Glomerular visceral epithelial cell (primary cell): ENCODE measurements around the gene C3.
"Not testable (repeated sequence)": the region's sequence is repeated elsewhere in the genome, so short reads cannot be mapped to it uniquely, and the experiment has no call there.

Source experiments
- DNase-seq: peaks from one replicate; pipeline ENCODE4 v3.0.0-alpha.2; 2016; ENCODE audit errors: extremely low spot score

The C3 gene

DNA sequence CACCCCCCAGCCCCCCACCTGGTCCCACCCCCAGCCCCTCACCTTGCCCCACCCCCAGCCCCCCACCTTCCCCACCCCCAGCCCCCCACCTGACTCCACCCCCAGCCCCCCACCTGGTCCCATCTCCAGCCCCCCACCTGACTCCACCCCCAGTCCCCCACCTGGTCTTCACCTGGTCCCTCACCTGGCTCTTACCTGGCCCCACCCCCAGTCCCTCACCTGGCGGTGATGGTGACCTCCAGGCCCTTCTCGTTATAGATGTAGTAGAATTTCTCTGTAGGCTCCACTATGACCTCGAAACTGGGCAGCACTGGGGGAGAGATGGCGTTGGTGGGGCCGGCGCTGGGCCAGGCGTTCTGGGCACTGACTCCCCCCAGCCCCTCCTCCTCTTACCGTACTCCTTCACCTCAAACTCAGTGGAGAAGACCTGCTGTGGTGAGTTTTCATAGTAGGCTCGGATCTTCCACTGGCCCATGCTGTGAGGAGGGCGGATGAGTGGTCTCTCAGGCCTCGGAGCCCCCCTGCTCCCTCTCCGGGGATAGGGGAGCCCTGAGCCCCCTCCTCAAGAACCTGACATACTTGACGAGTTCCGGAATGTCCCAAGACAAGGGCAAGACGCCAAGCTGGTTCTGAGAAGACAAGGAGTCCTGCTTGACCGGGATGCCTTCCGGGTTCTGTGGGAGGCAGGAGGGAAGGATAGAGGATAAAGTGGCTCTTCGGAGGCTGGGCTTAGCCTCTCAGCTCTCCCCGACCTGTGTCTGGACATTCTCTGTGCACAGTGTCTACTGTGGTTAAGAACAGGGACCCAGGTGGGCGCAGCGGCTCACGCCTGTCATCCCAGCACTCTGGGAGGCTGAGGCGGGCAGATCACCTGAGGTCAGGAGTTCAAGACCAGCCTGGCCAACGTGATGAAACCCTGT, 6.4 kb downstream of the C3 start:
- DNase-seq = no peak

GRCh38 chr19:6712692-6713670, 7.5 kb downstream of the C3 start:
- DNase-seq = no peak

- no peak for DNase-seq
Observed at GRCh38 chr19:6712231-6712630, 8.2 kb downstream of the C3 start.

- no peak for DNase-seq
Observed at GRCh38 chr19:6711605-6712004, 8.8 kb downstream of the C3 start.

DNA sequence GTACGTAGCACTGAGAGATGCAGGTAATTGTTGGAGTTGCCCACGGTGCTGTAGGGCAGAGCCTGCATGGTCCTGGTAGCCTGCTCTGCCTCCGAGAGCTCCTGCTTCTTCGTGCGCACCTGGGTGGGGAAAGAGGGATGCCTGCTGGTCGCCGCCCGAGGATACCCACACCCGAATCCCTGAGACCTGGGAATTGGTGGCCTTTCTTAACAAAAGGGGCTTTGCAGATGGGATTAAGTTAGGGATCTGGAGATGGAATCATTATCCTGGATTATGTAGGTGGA, 9.4 kb downstream of the C3 start:
- DNase-seq = no peak

GRCh38 chr19:6710273-6711077, 10.0 kb downstream of the C3 start:
- no peak for DNase-seq

GRCh38 chr19:6709549-6709948, 10.9 kb downstream of the C3 start:
- DNase-seq = no peak

- DNase-seq = not testable (repeated sequence)
Observed at GRCh38 chr19:6708913-6709312, 11.5 kb downstream of the C3 start.

GRCh38 chr19:6708346-6708745, 12.1 kb downstream of the C3 start:
- DNase-seq = no peak

- no peak for DNase-seq
Observed at GRCh38 chr19:6707658-6708018, 12.8 kb downstream of the C3 start.

DNA sequence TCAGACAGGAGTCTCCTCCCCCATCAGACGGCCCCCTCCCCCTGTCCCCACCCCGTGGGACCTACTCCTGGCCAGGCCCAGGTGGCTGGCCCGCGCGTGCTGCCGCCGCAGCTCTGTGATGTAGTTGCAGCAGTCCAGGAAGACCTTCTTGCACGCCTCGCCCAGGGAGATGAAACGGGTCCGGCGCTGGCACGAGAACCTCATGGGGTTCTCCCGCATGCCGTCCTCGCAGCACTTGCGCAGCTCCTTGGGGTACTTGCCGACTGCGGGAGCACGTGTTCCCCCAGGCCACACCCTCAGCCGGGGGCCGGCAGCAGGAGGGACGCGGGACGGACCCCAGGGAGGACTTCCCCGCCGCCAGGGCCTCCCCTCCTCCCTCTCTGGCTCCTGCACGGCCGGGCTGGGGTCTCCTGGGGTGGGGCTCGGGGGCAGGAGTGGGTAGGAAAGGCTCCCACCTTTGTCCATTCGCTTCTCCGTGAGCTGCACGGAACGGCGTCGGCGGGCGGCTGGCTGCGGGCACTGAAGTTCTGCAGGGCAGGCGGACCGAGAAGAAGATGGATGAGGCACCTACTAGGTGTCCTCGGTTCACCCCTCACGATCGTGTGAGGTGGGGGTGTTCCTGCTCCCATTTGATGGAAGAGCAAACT, 13.3 kb downstream of the C3 start:
- no peak for DNase-seq

DNA sequence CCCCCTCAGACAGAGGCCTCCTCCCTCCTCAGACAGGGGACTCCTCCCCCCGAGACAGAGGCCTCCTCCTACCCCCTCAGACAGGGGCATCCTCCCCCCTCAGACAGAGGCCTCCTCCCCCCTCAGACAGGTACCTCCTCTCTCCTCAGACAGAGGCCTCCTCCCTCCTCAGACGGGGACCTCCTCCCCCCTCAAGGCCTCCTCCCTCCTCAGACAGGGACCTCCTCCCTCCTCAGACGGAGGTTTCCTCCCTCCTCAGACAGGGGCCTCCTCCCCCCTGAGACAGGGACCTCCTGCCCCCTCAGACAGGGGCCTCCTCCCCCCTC, 13.9 kb downstream of the C3 start:
- no peak for DNase-seq

- DNase-seq = no peak
Observed at GRCh38 chr19:6705931-6706632, 14.4 kb downstream of the C3 start.

- DNase-seq = no peak
Observed at GRCh38 chr19:6700586-6701316, 19.7 kb downstream of the C3 start.

GRCh38 chr19:6699935-6700334, 20.5 kb downstream of the C3 start:
- no peak for DNase-seq

DNA sequence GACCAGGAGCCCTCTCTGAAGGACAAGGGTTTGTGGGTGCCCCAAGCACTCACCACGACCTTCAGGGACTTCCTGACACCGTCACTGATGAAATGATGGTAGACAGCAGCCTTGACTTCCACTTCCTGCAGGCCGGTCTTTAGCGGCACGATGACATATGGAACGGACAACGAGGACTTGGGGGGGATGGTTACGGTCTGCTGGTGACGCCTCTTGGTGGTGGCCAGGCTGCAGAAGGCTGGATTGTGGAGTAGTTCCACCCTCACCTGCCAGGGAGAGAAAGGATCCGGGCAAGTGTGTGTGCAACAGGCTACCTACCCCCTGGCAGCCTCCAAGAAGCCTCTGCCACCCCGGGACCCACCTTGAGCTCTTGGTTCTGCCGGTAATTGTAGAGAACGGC, 23.2 kb downstream of the C3 start:
- DNase-seq = no peak

GRCh38 chr19:6696239-6696820, 24.1 kb downstream of the C3 start:
- DNase-seq = no peak

DNA sequence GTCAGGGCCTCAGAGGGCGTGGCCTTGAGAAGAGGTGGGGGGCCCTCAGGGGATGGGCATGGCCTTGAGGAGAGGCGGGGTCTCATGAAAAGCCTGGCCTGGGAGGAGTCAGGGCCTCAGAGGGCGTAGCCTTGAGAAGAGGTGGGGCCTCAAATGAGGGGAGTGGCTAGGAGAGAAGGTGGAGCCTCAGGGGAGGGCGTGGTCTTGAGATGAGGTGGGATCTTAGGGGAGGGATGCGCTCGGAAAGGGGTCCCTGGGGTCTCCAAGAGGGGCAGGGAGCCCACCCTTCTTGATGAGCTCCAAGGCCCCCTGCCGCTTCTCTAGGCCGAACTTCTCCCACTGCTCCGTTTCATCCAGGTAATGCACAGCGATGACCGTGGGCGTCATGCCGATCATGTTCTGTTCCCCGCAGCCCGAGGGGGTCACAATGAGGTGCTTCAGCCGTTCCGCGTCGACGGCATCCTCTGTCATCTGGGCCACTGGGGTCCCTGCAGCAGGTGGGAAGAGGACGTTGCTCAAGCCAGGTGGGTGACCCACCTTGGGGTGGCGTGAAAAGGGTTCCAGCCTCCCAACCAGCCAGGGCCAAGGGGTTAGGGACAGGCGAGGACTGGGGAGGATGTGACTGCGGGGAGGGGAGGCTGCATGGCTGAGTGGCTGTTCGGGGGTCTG, 26.2 kb downstream of the C3 start:
- DNase-seq = no peak

GRCh38 chr19:6693681-6694080, 26.8 kb downstream of the C3 start:
- DNase-seq = no peak
